A172 (cell line): Measurements from ENCODE around the gene GNB5. TPM values are rescaled to one million over a fixed set of nuclear protein-coding genes. Genes with fewer than 3 reads are reported as not detected.

Experiments
- DNase-seq: peaks from one replicate; pipeline ENCODE4 v3.0.0-alpha.2; 2015; ENCODE audit warnings: low spot score
- total RNA-seq: library from RNA; depleted of rRNA; stranded (reverse); fragments of >200 nt; shearing (Covaris generic); gene quantifications from 2 replicates; pipeline ENCODE4 v1.2.3, GENCODE V29; 2014

Gene GNB5
- total RNA-seq, 1 experiment from 2014 or later, result 39.8 TPM

GRCh38 chr15:52144656-52145178 lies 46.5 kb downstream of the GNB5 start:
- peak; percentile 58 for DNase-seq

DNA sequence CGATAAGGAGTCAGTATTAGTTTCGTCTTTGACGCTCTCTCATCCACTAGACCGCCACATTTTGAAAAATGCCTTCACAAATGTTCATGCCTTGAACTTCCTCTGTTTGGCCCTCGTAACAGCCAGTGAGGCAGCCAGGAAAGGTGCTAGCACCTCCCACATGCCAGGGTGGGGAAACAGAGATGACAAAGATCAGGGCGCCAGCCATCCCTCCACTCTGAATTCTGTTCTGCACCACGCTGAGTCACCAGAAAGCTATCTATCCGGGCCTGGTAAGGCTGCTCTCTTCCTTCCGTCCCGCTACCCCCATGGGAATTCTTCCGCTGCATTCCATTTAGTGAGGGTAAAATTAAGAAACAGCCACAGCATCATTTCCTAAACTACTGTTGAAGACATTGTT lies 47.3 kb downstream of the GNB5 start:
- DNase-seq, result peak; percentile 98

DNA sequence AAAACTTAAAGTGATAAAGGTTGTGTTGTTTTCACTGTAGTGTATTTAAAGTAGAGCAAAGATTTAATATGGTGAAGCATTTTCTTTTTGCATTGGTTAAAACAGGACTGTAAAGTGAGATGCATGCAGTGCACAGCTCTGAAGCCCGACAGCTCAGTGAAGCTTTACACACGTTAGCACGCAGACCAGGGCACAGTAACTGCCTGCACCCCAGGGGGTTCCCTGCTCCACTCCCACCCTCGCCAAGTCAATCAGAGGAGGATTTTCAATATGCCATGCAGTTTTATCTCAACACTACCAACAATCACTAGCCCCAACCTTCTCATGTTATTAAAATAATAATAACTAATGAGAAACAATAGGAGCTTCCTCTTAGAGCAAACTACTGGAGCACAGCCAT lies 50.5 kb downstream of the GNB5 start:
- DNase-seq, result no peak

DNA sequence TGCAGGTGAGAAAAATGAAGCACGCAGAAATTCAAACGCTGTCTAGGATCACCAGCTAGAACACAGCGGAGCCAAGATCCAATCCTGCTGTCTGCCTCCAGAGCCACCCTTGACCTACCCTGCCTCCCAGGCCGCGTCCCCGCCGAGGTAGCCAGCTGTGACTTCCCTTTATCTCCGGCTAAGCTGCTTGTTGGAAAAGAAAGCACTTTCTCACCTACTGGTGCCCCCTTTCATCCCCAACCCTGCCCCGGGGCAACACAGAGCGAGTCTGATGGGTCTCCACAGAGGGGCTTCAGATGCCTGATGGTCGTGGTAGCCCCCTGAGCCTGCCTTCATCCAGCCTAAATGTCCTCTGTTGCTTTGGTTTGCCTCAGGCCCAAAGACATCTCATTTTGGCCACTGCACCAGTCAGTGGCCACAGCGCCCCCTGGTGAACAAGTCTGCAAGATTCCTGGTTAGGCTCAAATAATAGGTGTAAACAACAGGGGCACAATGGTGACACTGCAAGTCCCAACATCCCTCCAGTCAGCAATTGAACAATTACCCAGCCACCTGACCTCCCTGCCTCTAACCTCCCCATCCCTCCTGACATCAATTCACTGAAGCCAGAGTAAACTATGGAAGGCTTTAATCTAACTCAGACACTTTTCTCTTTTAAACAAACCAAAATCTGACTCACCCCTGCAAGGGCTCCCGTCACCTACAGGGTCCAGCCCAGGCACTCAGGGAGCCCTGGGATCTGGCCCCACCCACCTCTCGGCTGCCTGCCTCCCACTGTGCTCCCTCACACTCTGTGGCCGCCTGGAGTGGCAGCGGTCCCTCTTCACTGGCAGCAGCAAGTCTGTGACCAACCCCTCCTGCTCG lies 51.4 kb downstream of the GNB5 start:
- DNase-seq, result peak; percentile 57

DNA sequence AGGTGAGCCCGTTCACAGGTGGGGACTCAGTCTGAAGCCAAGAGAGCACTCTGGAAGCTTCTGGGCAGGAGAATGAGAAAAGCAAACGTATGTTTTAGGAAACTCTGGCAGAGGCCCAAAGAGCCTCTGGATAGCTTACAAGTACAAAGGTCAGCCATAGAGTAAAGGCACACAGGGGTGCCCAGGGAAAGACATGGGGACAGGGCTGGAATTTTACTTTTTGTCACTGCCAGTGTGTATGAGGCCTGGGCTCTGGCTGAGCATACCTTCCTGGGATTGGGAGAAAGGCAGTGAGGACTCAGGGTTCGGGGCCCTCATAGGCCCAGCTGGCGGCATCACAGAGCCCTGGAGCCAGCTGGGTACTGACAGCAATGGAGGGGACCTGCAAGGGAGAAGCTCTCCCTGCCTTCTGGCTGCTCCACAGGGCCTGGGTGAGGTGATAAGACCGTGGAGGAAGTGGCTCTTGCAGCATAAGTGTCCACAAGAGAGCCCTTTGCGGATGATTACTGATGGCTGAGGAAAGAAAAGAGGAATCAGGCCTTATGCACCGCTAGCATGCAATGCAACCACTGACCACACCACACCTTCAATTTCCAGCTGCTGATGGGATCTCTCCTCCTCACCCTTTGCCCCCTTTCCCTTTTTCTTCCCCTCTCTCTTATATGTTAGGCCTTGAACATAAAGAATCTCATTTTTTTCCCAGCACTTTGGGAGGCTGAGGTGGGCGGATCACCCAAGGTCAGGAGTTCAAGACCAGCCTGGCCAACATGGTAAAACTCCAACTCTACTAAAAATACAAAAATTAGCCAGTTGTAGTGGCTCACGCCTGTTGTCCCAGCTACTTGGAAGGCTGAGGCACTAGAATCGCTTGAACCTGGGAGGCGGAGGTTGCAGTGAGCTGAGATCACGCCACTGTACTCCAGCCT lies 53.5 kb downstream of the GNB5 start:
- DNase-seq, result no peak

- no peak for DNase-seq
These were observed 54.7 kb downstream of the GNB5 start for GRCh38 chr15:52136442-52136980.

GRCh38 chr15:52134502-52135144 lies 56.6 kb downstream of the GNB5 start:
- DNase-seq, result no peak

DNA sequence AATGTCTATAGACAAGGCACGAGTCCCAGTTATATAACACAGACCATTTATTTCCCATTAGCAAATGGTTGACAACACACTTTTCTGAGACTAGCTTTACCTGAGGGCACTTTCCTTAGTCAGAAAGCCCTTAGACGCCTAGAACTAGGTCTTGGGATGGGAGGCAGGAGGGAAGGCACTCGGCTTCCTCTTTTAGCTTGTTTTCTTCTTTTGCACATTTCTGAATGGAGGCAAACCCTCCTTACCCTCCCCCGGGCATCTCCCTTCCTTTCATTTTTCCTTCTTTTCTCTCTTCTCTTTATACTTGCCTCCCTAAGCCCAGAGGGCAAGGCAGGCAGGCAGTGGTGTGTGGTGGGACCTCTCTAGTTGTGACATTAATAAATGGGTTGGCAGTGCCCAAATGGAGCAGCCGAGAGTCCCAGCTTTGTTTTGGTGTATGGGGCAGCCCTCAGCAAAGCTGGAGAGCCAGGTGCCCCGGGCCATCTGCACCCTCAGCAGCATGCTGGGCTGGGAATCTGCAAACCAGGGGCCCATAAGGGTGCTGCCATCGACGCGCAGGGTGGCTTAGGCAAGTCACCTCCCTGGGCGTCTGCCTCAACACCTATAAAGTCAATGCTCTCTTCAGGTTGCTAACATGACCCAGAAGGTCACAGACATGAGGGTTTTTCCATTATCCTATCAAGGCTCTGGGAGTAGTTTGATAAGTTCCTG lies 57.5 kb downstream of the GNB5 start:
- DNase-seq, result no peak

DNA sequence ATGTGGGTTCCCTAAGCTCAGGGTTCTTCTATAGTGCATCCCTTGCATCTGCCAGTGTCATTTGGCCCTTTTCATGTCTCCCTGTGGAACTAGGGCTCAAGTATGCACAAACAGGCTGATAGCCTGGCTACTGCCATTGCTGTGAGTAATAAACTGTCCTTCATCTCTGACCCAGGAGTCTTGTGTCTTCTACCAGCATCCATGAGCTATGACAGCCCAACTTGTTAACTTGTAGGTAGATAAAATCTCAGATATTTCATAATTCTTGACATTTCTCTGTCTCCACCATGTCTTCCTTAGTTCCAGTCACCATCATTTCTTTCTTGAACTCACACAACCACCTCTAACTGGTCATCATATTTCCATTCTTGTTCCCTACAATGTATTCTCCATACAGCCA lies 59.1 kb downstream of the GNB5 start:
- no peak for DNase-seq

- DNase-seq, result no peak
These were observed 62.6 kb downstream of the GNB5 start for GRCh38 chr15:52128568-52128967.

GRCh38 chr15:52124270-52124880 lies 66.8 kb downstream of the GNB5 start:
- peak; percentile 45 for DNase-seq

GRCh38 chr15:52121896-52122295 lies 69.3 kb downstream of the GNB5 start:
- DNase-seq, result peak; percentile 41

DNA sequence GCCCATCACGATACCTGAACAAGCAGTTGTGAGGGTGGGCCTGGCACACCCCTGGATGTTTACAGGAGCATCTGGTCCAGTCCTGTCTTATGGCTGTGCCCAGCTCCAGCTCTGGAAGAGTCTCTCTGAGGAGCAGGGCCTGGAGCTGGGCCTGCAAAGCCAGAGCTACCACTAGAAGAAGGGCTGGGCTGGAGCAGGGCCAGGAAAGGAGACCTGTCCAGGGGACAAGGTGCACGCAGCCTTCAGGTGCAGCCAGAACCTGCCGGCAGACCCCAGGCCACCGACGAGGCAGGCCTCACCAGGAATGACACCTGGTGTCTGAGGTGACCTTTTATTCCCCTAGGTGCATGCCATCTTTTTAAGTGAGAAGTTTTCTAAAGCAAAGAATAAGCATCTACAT lies 70.2 kb downstream of the GNB5 start:
- DNase-seq, result no peak

DNA sequence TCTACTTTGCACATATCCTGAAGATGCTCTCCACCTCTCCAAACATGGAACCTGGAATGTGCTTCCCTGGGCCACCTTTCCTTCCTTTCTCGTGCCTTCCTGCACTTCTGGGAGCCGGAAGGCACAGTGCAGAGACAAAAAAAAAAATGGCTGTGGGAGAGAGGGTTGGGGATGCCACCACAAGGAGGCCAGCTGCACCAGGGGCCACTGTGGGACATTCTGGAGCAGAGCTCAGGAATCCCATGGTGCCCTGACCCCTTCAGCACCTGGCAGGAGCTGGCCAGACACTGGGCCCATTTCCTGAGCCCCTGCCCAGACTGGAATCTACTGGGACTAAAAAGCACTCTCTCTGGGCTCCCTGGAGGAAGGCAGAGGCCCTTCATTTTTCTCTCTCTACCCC lies 70.7 kb downstream of the GNB5 start:
- DNase-seq, result no peak

GRCh38 chr15:52118969-52119749 lies 72.0 kb downstream of the GNB5 start:
- no peak for DNase-seq

- DNase-seq, result no peak
These were observed 73.6 kb downstream of the GNB5 start for GRCh38 chr15:52117549-52117948.

GRCh38 chr15:52115598-52116427 lies 75.4 kb downstream of the GNB5 start:
- no peak for DNase-seq

- no peak for DNase-seq
These were observed 76.7 kb downstream of the GNB5 start for GRCh38 chr15:52114261-52115055.
